Retina (tissue), 1 donor: ENCODE results near the gene ZNF467.

Source experiments
- DNase-seq: peaks from one replicate; pipeline ENCODE4 v3.0.0-alpha.2; 2016

Gene ZNF467

DNA sequence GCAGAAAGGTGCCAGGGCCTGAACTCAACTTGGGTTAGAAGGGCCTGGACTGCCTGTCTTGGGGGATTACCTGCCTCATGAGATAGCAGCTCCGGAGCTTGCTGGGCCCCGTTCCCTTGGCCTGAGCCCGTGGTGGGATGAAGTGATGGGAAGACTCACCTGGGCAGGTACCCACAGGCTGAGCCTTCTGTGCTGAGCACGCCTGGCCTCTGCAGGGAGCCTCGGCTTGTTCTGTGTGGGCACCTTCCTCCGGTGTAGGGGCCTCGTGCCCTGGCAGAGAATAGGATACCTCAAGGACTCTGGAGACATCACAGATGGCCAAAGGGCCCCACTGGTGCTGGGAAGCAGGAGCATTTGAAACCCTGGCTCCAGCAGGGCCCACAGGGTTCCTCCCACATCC, 4.5 kb downstream of the ZNF467 start:
- DNase-seq = no peak

DNA sequence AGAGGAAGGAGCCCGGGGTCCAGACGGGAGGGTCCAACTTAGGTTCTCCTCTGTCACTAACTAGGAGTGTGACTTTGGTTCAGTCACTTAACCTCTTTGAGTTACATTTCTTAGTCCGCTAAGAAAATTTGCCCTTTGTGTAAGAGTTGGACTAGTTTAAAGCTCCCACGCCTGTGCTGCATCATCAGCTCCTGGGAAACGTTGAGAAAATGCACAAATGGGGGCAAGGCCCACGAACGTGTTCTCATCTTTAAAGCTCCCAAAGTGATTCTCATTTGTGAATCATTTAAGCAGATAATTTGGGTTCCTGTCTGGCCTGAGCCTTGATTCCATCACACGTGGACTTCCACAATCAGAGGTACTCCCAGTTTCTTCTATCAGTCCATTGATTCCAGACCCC, 6.3 kb downstream of the ZNF467 start:
- no peak for DNase-seq

DNA sequence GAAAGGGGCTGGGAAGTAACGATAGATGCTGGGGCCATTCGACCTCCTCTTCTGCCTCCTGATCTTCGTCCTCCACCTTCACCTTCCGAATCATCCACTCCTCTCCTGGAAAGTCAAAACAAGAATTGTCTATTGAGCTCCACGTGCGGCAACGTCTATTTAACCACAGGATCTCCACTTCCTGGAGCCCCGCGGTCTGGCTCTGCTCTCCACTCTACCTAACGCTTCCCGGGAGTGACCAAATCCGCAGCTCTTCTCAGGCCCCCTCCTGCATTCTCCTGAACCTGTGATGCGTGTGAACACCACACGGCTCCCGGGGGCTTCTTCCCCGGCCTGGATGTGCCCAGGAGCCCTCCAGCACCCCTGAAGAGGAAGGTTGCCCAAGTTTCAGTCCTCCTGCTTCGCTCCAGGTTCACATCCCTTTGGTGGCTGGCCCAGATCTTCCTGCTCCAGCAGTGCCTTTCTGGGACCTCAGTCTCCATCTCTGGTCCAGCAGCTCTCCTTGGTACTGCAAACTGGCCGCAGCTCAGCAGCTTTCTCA, 7.2 kb downstream of the ZNF467 start:
- DNase-seq = no peak

DNA sequence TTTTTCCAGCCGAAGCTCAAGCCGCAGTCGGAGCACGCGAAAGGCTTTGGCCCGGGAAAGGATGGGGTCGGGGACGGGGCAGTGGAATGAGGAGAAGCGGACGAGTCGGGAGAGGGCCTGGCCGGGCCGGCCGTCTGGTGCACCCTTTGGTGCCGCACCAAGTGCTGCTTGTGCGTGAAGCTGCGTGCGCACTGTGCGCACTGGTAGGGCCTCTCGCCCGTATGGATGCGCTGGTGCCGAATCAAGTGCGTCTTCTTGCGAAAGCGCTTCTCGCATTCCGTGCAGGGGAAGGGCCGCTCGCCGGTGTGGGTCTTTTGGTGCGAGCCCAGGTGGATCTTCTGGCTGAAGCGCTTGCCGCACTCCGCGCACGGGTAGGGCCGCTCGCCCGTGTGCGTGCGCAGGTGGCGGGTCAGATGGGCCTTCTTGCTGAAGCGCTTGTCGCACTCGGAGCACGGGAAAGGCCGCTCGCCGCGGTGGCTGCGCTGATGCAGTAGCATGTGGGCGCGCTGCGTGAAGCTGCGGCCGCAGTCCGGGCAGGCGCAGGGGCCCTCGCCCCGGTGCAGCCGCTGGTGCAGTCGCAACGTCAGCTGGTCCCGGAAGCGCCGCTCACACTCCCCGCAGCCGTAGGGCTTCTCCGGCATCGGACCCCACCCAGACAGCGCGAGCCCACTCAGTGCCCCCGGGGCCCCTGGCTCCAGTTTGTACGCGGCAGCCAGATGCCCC, 7.8 kb downstream of the ZNF467 start:
- peak; percentile 78 for DNase-seq

DNA sequence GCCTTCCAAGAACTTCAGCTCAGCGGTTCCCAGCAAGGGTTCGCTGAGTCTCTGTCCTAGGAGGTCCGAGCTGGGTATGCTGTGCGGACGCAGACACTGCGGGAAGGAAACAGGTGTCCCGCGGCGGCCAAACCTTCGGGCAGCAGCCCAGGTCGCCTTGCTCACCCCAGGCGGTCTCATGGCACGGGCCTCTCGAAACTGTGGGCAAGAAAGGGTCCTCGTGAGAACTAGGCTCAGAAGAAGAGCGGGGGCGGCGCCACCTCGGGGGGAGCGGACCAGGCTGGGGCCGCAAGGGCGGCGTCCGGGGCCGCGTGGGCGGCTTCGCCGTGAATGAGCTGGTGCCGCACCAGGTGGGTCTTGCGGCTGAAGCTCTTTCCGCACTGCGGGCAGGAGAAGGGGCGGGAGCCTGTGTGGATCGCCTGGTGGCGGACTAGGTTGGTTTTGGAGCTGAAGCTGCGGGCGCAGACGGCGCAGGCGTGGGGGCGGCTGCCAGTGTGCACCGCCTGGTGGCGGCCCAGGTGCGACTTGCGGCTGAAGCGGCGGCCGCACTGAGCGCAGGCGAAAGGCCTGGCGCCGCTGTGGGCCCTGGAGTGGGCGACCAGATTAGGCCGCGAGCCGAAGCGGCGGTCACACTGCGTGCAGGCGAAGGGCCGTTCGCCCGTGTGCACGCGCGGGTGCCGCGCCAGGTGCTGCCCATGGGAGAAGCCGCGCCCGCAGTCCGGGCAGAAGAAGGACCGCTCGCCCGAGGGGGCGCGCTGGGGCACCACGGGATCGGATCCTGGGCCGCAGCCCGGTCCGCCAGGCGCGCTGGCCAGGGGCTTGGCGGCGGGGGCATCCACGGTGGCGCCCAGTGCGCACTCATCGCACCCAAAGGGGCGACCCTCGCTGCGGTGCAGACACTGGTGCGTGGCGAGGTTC, 8.6 kb downstream of the ZNF467 start:
- DNase-seq = peak; percentile 58

DNA sequence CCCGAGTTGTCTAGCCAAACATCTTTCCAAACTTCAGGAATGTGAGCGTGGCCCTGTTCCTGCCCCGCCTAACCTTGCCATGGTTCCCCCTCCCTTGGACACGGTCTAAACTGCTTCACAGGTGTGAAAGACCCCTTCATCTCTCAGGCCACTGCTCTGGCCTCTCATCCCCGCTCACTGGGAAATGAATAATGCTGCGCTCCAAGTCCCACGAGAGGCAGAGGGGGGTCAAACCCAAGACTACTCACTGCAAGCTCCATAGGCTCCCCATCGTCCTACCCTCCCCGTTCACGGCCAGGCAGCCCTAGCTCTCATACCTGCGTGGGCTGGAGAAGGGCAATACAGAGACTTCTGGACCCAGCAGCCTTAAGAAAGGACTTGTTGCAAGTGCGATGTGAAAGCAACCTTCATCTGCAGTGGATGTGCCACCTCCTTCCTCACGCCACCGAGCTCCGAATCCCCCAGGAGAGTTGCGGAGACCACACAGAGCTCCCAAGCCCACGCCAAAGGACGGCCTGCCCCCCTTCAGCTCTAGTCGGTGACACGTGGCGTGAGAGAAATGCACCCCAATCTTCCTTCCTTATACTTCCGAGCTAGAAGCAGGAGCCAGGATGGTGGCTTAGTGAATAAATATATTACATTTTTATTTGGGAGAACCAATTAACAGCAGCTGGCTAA, 9.7 kb downstream of the ZNF467 start:
- no peak for DNase-seq

DNA sequence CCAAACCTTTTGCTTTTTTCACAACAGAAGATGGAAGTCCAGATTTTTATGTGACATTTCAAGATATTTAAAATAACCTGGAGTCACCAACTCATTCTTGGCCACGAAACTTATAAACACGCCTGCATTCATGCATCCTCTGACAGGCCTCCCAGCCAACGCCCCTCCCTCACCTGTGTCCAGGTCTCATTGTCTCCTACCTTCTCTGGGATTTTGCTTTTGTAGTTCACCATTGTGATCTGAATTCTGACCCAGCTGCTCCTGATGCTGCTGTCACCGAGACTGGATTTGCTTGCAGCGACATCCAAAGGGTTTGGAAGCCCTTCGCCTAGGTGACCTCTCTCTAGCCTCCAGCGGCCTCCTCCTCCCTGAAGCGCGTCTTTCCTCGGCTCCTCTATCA, 10.8 kb downstream of the ZNF467 start:
- no peak for DNase-seq

DNA sequence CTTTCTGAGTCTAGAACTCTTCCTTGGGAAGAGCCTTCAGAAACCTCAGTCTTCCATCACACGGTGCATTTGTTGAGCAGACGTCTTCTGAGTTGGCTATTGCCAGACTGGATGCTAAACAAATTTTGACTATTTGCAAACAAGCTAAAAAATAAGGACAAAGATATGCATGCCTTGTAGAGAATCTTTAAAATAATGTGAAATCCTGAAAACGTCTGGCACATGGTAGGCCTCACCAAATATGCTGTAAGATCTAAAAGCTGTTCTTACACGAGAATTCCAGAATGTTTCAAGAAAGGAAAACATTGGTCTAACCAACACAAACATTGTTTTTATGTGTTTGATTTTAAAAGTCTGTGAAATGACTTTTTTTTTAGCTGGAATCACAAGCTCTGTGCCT, 11.3 kb downstream of the ZNF467 start:
- no peak for DNase-seq

DNA sequence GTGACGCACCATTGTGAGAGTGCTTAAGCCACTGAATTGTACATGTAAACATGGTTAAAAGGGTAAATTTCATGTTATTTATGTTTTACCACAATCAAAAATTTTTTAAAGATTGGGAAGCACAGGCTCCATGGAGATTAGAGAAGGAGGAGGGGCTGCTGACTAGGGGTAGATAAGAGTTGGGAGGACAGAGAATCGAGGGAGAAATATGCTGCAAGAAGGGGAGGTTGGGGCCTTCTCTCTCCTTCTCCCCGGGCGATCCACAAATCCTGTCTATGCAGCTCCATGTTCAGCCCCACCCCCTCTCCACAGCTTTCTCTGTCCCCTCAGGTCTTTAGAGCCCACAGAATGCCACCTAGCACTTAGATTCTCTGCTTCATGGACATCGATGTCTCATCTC, 12.1 kb downstream of the ZNF467 start:
- no peak for DNase-seq

DNA sequence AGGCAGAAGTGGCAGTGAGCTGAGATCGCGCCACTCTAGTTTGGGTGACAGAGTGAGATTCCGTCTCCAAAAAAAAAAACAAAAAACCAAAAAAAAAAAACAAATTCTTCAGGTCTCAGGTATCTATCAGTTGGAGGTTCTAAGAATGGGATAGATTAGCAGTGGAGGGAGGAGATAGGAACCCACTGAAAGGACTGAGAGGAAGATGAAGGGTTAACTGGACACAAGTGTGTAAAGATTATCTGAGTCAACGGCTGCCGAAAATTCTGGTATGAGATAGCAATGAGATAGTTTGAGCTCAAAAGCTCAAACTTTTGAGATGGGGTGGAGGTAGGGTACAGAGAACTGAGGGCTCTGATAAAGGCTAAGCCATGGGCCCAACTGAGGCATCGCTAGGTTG, 12.8 kb downstream of the ZNF467 start:
- DNase-seq = no peak

DNA sequence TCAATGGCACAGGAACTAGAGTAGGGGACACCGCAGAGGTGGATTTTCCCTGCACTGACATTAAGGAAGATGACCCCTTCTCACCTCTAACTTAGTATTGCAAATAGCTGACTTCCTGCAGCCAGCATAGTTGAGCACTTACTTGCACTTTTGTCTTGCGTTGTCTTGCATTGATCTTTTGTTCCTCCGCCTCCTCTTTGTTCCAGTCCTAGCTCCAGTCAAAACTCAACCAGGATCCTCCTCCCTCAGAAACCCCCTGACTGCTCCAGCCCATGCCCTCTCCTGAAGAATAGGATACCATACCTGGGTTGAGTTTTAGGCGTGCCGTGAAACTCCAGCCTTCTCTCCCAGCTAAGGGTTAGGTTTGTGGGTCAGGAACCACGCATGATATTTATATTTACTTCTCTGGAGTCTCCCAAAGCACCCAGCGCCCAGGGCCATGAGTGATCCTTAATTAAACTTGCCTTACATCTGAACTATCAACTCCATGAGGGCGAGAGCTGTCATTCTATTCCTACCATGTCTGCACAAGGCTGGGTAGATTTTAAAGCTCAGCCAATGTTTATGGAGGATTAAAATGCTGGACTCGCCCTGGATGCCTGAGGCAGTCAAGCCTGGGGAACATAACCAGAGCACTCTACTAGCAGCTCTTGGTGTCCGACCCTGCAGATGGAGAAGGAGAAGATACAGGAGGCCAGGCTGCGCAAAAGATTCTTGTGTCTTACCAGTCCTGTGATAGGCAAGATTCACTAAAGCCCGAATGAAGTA, 14.1 kb downstream of the ZNF467 start:
- no peak for DNase-seq

DNA sequence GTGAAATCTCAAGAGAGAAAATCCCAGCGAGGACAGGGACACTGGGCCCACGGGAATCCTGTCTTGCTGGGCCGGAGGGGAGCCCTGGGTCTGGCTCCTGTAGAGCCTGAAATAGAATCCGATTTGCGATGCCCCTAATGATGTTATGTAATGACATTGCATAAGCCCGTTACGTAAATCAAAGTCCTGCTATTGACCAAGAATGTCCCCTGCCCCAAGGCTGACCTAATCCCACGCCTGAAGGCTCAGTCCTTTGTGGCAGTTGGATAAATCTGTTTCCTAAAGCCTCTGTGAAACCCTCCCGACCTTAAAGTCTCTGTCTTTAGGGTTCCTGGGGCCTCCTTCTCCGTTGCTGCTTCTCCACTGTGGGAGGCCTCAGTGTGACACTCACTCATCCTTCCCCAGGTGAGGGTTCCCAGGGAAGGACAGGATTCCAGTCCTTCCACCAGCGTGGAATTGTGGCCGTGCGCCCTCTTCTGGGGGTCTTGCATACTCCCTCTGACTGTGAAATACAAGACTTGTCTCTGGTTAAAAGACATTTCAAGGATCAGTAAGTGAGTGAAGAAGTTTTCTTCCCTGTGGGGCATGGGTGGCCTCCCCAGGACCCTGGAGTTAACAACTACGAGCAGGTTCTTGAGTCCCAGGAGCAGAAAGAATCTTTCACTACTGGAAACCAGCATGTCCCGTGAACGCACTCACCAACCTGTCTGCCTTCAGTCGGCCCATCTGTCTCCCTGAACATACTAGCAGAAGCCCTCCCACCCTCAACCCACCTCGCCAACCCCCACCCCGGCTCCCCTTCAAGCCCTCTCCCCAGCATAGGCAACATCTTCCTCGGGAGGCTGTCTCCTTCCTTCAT, 19.8 kb downstream of the ZNF467 start:
- peak; percentile 50 for DNase-seq

DNA sequence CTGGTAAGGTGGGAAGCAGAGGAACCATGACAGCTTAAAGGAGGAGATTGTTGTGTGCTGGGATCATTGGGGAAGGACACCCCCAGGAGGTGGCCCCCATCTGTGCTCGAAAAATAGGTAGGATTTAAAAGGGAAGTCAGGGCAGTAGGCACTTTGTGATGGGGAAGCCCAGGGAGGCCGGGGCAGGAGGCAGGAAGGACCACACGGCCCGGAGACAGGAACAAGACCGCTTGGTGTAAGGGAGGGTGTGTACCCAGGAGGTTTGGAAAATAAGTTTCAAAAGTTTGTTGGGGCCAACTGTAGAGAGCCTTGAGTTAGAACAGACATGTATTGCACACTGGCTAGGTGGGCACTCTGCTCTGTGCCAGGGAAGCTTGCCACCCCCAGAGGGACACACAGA, 20.7 kb downstream of the ZNF467 start:
- DNase-seq = no peak

DNA sequence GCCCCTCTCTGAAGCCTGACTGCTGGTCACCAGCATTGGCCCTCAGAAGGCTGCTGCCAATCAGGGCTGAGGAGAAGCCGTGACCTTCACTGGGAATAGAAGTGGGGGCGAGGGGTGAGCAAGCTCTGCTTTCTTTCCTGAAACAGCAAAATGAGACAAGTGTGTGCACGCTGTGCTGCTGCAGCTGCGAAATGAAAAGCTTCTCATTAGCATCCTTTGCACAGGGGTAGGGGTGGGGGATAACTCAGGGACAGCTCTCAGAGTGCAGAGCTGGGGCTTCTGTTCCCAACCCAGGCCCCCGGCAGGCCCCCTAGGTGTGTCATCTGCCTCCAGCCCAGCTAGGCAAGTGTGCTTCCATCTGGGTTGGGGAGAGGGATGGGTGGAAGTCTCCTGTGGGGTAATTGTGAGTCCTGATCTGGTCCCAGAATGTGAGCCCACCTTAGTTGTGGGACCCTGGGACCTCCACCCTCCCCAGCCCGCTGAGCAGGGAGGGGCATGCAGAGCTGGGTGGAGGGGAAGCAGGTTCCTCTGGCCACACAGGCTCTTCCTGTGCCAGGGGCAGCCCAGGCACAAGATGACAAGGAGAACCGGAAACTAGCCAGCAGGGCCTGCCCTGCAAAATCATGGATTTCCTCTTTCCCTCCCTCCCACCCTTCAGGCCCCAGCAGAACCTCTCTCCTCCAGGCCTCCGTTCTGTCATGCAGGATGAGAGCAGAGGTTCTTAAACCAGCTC, 22.2 kb downstream of the ZNF467 start:
- no peak for DNase-seq

DNA sequence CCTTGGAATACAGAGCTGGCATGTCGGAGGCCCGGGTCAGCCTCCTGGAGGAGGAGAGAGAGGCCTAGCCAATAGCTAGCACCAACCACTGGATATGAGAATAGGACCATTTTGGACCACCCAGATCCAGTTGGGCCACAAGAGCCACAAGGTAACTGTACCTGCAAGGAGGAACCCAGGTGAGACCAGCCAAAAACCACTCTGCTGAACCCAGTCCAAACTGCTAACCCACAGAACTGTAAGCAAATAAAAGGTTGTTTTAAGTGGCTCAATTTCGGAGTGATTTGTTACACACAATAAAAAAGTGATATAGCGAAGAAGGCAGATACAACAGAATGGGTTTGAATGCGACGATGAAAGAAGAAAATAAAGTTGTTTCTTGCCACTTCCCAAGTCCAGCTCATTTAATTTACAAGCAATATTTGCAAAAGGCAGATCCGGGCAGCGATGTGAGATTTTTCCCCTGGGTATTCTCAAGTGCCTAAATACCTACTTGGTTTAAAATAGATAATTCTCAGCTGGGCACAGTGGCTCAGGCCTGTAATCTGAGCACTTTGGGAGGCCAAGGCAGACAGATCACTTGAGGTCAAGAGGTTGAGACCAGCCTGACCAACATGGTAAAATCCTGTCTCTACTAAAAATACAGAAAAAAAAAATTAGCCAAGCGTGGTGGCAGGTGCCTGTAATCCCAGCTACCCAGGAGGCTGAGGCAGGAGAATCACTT, 23.1 kb downstream of the ZNF467 start:
- no peak for DNase-seq

DNA sequence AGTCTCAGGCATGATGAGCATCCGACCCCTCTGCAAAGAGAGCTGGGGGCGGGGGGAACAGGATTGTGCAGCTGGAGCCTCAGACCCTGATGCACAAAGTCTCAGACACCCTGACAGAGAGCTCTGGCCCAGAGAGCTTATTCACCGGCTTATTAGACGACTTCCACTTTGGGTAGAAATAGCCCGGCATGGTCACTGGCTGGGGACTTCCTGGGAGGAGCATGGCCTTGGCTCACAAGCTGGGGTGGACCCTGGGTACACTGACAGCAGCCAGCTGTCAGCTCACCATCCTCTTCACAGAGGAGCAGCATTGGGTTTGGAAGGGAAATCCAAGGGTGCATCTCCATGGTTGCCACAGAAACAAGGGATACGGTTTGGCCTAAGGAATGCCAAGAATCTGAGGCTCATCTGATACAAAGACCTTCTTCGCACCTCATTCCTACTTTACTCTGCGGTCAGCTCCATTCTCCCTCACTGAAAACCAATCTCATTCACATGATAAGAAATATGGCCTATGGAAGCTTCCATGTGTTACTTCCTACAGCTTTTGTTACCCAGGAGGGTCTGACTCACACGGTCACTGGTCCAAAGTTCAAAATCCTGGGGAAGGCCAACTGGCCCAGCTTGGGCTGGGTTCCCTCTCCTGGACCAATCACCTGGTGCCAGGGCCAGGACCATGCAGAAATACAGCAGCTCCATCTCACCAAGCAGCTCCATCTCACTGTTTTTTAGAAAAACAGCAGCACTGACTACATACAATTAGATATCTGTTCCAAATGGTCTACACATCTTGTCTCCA, 25.1 kb downstream of the ZNF467 start:
- DNase-seq = no peak

DNA sequence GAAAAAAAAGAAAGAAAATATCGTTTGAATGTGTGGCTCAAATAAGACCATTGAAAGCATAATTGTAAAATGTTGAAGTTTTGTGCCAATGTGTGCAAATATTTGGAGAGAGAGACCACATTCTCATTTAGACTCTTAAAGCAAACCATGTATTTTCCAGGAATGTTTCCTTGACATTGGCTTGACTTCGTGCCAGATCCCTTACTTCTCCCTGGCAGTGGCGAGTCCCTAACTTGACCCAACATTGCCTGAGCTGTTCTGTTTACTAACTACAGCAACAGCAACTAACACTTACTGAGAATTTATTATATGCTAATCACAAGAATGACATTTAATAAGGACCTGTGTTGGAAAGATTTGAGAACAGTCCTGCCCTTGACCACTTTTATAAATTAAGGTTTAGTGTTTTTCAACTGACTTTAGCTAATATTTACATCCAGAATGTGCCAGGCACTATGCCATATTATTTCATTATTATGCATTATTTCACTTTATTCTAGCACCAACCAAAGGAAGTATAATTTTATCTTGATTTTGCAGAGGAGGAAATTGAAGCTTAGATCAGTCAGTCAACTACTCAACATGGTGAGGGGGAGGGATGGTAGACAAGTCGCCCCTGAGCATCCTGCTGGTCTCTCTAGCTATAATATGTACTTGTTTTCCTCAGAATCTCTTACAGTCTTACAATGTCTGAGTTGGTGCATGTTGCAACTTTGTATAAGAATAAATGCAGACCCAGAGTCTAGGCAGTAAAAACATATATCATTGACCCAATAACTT, 29.7 kb downstream of the ZNF467 start:
- DNase-seq = no peak

DNA sequence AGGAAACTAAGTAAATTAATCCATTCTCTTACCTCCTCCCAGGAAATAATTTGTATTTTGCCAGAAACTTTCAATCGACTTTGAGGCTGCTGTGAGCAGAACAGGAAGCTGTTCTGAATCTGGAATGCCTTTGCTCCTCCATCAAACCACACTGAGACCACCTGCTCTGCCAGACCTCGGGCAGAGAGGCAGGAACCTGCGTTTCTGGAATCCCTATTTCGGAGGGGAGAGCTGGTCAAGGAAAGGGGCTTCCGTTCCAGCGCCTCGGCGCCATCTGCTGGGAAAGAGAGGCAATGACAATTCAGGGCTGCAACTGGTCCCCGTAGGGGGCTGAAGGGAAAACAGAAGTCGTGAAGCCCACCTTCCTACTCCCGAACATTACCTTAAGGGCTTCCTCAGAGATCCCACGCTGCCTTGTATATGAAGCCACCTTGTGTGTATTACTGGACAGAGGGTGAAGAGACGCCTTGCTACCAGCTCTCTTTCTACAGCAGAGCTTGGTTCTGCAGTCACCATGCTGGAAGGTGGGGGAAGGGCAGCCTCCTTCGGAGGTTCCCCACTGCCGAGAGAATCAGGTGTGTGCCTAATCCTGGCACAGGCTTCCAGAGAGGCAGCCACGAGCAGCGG, 31.2 kb downstream of the ZNF467 start:
- peak; percentile 88 for DNase-seq
